AG09319 (cell line): ENCODE results near the gene LAMA5.

Experiments
- DNase-seq: peaks from one replicate; pipeline ENCODE4 v3.0.0-alpha.2; 2010; ENCODE audit warnings: low read depth; ENCODE audit errors: extremely low read depth
- TF ChIP-seq, protein P1 (sequence below): IDR thresholded peaks from 2 replicates; pipeline ENCODE4 v1.5.1; 2011; ENCODE audit warnings: low read depth, mild to moderate bottlenecking, inconsistent platforms, low read length, moderate library complexity

LAMA5 gene

DNA sequence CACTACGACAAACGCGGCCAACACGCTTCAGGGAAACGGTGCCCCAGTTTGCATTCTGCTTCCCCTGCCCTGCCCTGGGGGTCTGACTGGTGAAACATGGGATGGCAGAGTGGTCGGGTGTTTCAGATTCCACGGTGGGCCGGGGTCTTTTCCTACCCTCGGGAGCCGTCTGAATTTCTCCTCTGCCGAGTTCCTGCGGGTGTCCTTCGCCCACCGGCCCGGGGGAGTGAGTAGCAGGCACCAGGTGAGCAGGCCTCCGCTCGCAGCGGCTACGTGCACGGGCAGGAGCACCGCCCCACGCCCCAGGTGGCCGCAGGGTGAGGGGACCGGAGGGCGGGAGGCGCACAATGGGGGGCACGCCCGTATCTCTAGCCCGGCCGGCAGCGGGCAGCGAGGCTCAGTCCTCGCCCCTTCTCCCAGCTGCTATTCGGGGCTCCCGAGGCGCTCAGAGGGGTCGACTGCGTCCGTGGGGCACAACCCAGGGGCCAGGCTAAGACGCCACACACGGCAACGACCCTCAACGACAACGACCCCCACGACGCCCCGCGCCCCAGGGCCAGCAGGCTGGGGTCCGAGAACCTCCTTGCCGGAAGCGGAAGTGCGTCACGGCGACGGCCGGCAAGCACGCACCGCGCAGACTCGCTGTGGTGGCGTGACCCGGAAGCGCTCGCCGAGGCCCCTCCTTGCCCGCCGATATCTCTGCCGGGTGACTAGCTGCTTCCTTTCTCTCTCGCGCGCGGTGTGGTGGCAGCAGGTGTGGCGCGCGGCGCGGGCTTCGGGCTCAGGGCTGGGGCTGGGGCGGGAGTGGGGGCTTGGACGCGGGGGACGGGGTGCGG is 19.5 kb upstream of the LAMA5 start, which contains the start of gene RPS21:
Gene RPS21 (plus strand): TSS at position 721 of the 836 bp plus-strand sequence. CDS start 236 bp downstream, outside the sequence.
- TF ChIP-seq, protein P1, sequence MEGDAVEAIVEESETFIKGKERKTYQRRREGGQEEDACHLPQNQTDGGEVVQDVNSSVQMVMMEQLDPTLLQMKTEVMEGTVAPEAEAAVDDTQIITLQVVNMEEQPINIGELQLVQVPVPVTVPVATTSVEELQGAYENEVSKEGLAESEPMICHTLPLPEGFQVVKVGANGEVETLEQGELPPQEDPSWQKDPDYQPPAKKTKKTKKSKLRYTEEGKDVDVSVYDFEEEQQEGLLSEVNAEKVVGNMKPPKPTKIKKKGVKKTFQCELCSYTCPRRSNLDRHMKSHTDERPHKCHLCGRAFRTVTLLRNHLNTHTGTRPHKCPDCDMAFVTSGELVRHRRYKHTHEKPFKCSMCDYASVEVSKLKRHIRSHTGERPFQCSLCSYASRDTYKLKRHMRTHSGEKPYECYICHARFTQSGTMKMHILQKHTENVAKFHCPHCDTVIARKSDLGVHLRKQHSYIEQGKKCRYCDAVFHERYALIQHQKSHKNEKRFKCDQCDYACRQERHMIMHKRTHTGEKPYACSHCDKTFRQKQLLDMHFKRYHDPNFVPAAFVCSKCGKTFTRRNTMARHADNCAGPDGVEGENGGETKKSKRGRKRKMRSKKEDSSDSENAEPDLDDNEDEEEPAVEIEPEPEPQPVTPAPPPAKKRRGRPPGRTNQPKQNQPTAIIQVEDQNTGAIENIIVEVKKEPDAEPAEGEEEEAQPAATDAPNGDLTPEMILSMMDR = no peak
- peak; percentile 68 for DNase-seq

DNA sequence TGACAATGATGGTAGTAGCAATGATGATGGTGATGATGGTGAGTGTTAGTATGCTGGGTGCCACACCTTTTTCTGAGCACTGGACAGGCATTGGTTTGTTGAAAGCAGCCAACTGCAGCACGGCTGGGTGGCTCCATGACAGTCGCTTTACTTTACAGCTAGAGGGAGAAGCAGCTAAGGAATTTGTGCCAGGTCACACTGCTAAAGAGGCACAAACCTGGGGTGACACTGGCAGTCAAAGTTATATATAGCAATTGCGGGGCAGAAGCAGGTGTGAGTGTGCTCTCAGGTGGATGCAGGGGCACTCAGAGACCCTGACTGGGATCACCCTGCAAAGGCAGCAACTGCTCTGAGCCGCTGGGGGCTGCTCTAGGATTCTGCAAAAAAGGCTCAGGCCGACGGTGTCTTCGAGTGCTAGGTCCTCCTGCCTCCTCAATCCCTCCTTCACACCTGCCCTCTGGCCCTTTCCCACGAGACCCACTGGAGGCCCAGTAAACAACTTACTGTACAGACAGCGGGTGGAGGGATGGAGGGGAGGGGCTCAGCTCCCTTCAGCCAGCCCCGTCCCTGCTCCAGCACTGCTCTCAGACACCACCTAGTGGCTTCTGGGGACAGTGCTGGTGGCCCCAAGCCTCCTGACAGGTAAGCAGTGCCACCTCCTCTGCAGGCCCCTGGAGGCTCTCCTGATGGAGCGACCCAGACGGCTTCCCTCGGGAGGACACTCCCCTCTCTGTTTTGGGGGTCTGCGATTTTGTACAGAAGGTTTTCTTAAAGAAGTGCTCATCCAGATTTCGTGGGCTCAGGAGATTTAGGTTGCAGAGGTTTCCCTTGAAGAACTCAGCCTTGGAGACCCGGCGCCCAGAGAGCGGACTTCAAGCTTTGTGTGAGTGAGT is 15.4 kb upstream of the LAMA5 start:
- TF ChIP-seq, protein P1 = peak; percentile 93
- DNase-seq = no peak

DNA sequence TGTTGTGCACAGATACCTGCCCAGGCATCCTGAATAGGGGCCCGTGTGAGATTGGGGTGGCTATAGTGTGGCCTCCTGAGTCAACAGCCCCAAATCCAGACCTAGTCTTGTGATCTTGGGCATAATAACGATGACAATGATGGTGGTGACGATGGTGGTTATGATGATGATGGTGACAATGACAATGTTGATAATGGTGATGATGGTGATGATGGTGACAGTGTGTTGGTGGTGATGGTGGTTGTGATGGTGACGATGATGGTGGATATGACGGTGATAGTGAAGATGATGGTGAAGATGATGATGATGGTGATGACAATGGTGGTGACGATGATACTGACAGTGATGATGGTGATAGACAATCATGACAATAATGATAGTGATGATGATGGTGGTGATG is 14.7 kb upstream of the LAMA5 start:
- TF ChIP-seq, protein P1 = no peak
- DNase-seq = no peak

DNA sequence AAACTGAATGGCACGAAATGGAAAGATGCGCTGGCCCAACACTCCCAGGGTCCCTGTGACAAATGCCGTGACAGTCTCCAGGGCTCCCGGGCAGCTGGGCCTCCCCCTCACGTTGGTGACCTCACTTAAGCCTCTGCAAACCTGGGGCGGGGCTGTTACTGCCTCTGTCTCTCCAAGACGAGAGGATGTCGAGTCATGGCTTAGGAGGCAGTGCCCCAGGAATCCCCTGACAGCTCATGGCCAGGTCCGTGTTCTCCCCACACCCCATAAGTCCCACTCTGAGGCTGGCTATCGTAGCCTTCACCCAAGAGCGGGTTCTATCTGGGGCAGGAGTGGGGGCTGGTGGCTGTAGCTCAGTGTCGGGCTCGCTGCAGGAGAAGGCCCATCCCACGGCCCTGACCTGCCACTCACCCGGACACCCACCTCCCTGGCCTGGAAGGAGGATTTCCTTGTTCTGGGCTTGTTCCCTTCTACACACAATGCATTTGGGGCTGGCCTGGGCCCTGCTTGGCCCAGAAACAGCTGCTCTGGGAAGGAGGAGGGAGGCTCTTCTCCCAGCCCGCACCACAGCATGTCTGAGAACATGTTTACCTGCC is 14.2 kb upstream of the LAMA5 start:
- TF ChIP-seq, protein P1 = no peak
- no peak for DNase-seq

DNA sequence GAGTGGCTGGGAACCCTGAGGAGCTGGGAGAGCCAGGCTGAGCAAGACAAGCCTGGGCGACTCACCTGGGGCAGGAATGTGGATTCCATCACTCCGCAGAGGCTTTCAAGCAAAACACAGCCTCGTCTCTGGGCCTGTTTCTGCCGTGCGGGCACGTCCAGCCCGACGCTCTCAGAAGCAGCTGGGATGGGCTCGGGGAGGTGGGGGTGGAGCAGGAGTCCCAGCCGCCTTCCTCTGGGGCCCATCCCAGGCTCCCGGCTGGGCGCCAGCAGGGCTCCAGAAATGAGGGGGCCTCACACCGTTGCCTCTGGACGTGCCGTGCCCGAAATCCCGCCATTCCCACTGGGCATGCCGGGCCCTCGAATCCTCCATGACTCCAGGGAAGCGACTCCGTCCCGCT is 11.1 kb upstream of the LAMA5 start:
- TF ChIP-seq, protein P1 = no peak
- no peak for DNase-seq

DNA sequence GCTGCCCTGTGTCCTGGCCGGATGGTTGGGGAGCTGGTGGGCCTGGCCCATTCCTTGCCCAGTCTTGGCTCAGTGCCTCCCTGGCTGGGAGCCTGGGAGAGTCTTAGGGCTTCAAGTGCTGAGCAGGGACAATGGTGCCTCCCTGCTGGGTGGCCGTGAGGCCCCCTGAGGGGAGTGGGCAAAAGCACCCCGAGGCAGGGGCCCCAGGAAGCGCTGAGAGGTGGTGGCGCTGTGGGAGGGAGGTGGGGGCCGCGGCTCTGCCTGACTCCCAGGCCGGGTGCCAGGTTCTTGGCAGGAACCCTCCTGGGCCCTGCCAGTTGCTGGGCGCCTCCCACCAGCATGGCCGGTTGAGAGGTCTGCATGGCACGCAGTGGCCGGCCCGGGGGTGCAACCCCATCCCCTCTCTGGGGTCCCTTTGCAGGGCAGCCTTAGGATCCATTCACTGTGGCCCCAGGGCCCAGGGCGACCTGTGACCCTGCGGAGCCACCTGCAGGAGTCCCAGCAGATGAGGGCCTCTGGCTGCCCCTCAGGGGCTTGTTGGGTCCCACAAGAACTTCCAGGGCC is 10.6 kb upstream of the LAMA5 start:
- TF ChIP-seq, protein P1 = no peak
- no peak for DNase-seq
